ENCODE measurements around the gene ATXN2L. TPM values are rescaled to one million over a fixed set of nuclear protein-coding genes. Genes with fewer than 3 reads are reported as not detected.
A peak's percentile ranks its signal among the peaks of the same experiment; 100 is the strongest.
"Not testable (repeated sequence)": the region's sequence is repeated elsewhere in the genome, so short reads cannot be mapped to it uniquely, and the experiment has no call there.

ATXN2L gene
- 44.6 and 55.1 TPM in 2 replicates for total RNA-seq (2014; rRNA removed; shearing (Covaris generic))

DNA sequence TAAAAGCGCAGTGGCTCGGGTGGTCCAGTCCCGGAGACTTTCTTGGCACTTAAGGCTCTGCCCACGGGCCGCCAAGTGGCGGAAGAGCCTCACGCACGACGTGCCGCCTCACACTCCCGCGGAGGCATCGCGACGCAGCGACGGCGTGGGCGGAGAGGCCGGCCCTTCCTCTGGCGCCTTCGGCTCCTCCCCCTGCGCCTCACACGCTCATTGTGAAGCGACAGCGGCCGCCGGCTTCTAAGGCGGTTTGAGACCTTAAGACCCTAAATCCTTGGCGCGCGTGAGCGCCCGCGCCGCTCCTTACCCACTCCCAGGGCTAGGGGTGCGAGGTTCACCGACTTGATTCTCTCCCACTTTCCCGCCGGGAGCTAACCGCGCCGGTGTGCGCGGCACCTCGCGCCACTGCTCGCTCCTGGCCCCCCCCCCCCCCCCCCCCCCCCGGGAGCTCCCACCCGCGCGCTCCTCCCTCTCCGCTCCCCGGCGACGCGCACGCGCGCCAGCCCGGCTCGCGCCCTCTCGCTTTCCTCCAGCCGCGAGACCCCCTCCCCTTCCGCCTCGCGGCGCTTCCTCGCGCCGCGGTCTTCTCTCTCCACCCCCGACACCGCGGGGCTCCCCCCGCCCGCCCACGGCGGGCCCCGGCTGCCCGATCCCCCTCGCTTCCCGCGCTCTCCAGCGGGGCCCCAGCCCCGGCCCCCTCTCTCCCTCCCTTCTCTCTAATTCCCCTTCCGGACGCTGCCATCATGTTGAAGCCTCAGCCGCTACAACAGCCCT is at the start of gene ATXN2L:
TSS of gene ATXN2L (plus strand) at position 480 of the 771 bp plus-strand sequence. CDS start at position 741, 261 bp downstream.
- in situ Hi-C loops (cut with HindIII; ENCODE audit: low sequenced_read_pairs): no loop called here

DNA sequence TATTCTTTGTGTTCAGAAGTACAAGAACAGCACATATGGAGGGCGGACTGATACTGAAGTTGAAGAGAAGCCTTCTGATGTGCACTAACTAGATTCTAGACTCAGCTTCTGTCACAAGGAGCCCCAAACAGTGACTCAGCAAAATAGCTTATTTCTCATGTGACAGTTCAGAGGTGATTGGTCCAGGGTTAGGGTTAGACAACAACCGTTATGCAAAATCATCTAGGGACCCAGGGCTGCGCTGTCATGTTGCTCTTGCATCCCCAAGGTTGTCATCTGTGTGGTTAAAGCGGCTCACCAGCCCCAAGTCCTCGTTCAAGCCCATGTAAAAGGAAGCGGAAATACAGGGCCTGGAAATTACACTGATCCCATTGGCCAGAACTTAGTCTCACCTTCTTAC is 41.1 kb upstream of the ATXN2L start:
- DNase-seq (ENCODE audit: low spot score); in situ Hi-C loops (cut with HindIII; ENCODE audit: low sequenced_read_pairs): not testable (repeated sequence)

More for the DNA sequence above, at the start of gene ATXN2L:
- peak; percentile 93 for DNase-seq (ENCODE audit: low spot score)

DNA sequence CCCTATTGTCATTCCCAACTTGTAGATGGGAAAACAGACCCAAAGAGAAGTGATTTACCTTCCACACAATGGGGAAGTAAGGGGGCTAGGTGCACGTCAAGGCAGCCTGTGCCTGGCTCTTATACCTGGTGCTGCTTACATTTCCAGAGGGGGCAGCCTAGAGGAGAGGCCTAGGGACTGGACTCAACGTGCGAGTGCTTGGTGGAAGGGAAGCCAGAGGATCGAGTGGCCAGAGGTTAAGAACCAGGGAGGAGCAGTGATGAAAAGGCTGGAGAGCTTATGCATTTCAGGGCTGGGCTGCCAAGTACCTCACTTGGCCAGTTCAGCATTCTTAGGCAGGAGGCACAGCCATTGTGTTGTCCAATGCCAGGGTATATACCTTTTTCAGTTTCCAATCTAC is 40.4 kb upstream of the ATXN2L start:
- in situ Hi-C loops (cut with HindIII; ENCODE audit: low sequenced_read_pairs); DNase-seq (ENCODE audit: low spot score): not testable (repeated sequence)

- in situ Hi-C loops (cut with HindIII; ENCODE audit: low sequenced_read_pairs); DNase-seq (ENCODE audit: low spot score): not testable (repeated sequence)
These were observed 20.4 kb upstream of the ATXN2L start for GRCh38 chr16:28802235-28803019.

GRCh38 chr16:28807445-28808120 is 15.2 kb upstream of the ATXN2L start:
- DNase-seq (ENCODE audit: low spot score); in situ Hi-C loops (cut with HindIII; ENCODE audit: low sequenced_read_pairs): not testable (repeated sequence)

GRCh38 chr16:28820016-28820415 is 2.8 kb upstream of the ATXN2L start:
- DNase-seq (ENCODE audit: low spot score): no peak
- in situ Hi-C loops (cut with HindIII; ENCODE audit: low sequenced_read_pairs): no loop called here

DNA sequence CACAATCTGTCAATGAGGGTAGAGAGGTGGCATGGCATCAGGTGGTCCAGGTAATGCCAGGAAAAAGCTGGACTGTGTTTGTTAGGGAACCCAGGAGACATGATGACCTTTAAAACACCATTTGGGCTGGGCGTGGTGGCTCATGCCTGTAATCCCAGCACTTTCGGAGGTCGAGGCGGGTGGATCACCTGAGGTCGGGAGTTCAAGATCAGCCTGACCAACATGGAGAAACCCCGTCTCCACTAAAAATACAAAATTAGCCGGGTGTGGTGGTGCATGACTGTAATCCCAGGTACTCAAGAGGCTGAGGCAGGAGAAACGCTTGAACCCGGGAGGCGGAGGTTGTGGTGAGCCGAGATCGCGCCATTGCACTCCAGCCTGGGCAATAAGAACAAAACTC is 2.3 kb upstream of the ATXN2L start:
- in situ Hi-C loops (cut with HindIII; ENCODE audit: low sequenced_read_pairs); DNase-seq (ENCODE audit: low spot score): not testable (repeated sequence)

DNA sequence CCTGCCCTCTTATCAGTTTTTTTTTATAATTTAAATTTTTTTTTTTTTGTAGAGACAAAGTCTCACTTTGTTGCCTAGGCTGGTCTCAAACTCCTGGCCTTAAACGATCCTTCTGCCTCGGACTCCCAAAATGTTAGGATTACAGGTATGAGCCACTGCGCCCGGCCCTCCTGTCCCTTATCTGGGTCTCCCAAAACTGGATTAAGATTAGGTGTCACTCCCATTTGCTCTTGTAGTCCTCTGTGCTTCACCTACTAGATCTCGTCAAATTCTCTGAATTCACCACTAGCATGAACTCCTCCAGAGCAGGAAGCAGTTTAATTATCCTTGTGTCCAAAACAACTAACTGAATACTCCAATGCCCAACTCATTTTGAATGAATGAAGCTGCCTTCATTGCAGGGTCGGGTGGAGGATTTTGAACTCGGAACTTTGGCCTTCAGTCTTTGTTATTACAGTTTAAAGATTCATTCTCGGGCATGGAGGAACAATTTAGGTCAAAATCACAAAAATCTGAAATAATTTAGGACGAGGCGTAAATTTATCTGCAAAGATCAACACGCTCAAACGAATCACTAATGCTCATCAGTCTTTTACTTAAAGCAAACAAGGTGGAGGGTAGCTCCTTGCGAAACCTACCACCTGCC is 802 bp upstream of the ATXN2L start:
- in situ Hi-C loops (cut with HindIII; ENCODE audit: low sequenced_read_pairs): no loop called here
- DNase-seq (ENCODE audit: low spot score): no peak

GRCh38 chr16:28823291-28823872 is 583 bp downstream of the ATXN2L start:
- in situ Hi-C loops (cut with HindIII; ENCODE audit: low sequenced_read_pairs): no loop called here
- no peak for DNase-seq (ENCODE audit: low spot score)

- DNase-seq (ENCODE audit: low spot score): peak; percentile 98
- in situ Hi-C loops (cut with HindIII; ENCODE audit: low sequenced_read_pairs): no loop called here
These were observed 1.3 kb downstream of the ATXN2L start for GRCh38 chr16:28823873-28824716.

- DNase-seq (ENCODE audit: low spot score): no peak
- in situ Hi-C loops (cut with HindIII; ENCODE audit: low sequenced_read_pairs): no loop called here
These were observed 1.8 kb downstream of the ATXN2L start for GRCh38 chr16:28824717-28824973.

GRCh38 chr16:28826141-28826540 is 3.3 kb downstream of the ATXN2L start:
- in situ Hi-C loops (cut with HindIII; ENCODE audit: low sequenced_read_pairs): no loop called here
- no peak for DNase-seq (ENCODE audit: low spot score)

DNA sequence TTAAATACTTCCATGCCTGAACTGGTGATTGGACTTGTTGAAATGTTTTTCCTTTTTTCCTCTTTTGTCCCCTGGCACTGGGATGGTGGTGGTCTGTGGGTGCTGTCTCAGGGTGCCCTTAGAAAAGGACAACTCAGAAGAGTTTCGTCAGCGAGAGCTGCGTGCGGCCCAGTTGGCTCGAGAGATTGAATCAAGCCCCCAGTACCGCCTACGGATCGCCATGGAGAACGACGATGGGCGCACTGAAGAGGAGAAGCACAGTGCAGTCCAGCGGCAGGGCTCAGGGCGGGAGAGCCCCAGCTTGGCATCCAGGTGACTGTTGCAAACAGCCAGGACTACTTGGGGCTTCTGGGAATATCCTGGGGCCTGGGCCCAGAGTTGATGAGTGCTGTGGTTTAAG is 6.9 kb downstream of the ATXN2L start:
- in situ Hi-C loops (cut with HindIII; ENCODE audit: low sequenced_read_pairs): no loop called here

DNA sequence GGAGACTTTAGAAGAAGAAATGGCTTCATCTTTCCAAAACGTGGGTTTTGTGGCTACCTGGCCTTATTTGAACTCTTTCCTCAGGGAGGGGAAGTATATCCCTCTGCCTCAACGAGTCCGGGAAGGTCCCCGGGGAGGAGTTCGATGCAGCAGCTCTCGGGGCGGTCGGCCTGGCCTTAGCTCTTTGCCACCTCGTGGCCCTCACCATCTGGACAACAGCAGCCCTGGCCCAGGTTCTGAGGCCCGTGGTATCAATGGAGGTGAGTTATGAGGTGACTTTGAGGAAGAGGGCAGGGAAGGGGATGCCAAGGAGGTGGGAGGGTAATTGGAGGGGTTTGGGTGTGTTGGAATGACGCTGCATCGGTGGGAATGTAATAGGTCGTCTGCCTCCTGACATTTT is 7.7 kb downstream of the ATXN2L start:
- no peak for DNase-seq (ENCODE audit: low spot score)
- in situ Hi-C loops (cut with HindIII; ENCODE audit: low sequenced_read_pairs): no loop called here

More for the DNA sequence above, 6.9 kb downstream of the ATXN2L start:
- no peak for DNase-seq (ENCODE audit: low spot score)

GRCh38 chr16:28834349-28834748 is 11.6 kb downstream of the ATXN2L start:
- no peak for DNase-seq (ENCODE audit: low spot score)
- in situ Hi-C loops (cut with HindIII; ENCODE audit: low sequenced_read_pairs): no loop called here

- in situ Hi-C loops (cut with HindIII; ENCODE audit: low sequenced_read_pairs): no loop called here
- no peak for DNase-seq (ENCODE audit: low spot score)
These were observed 12.4 kb downstream of the ATXN2L start for GRCh38 chr16:28834873-28835863.

All from G401 (cell line).